HCT116 (cell line): ENCODE data around the gene RFLNA. TPM values are rescaled to one million over a fixed set of nuclear protein-coding genes. Genes with fewer than 3 reads are reported as not detected.

Source experiments
- ATAC-seq: fragments of 200-7000 bp; cut with Tn5 transposase; 2 replicates; pipeline ENCODE4 v1.9.1; 2020; ENCODE audit warnings: mild to moderate bottlenecking, moderate library complexity
- BruUV-seq: library from RNA; stranded (reverse); fragments of 400-500 nt; replicated peaks from 2 replicates; lab custom pipeline; 2021; lab: Mats Ljungman, UMichigan
- CTCF ChIA-PET: fragments of 300-600 bp; sonication (Branson Sonifier 250); formaldehyde crosslinking; loops from one replicate; lab custom pipeline; 2021; ENCODE audit warnings: antibody characterized with exemption; lab: Charles Lee
- POLR2A ChIA-PET: fragments of 300-600, 350-600 bp; sonication (Branson Sonifier 250); formaldehyde crosslinking; loops from one replicate; lab custom pipeline; 2021; ENCODE audit warnings: antibody characterized with exemption; lab: Charles Lee
- RAD21 ChIA-PET, 2 experiments: fragments of 300-600 bp; sonication (Branson Sonifier 250); formaldehyde crosslinking; loops; one replicate each; lab custom pipeline; 2023; ENCODE audit warnings: low total read pairs in 2 of 2; ENCODE audit not compliant: uncharacterized antibody in 2 of 2, unreplicated experiment in 2 of 2, low non-redundant PET in 1 of 2; lab: Charles Lee
- DNase-seq: peaks from one replicate; pipeline ENCODE4 v3.0.0-alpha.2; 2010; ENCODE audit warnings: low read depth, low spot score
- H2AFZ ChIP-seq: fragments of 200-600 bp; shearing (Covaris generic), sonication (generic); 2 replicates; pipeline ENCODE4 v1.6.1; 2017; ENCODE audit warnings: low read depth, mixed run types, mixed read lengths, antibody characterized with exemption, low read length; ENCODE audit not compliant: poor library complexity, severe bottlenecking
- H3K27ac ChIP-seq: 2 replicates; pipeline ENCODE4 v1.5.1; 2012; ENCODE audit warnings: low read depth, low read length
- H3K27me3 ChIP-seq: fragments of 200-600 bp; sonication (generic); 2 replicates; pipeline ENCODE4 v1.6.1; 2016; ENCODE audit warnings: mixed run types, low read length, mixed read lengths; ENCODE audit not compliant: insufficient read depth
- H3K36me3 ChIP-seq, 2 experiments: fragments of 200-500 bp in 1 of 2; fragments of 200-600 bp in 1 of 2; sonication (Bioruptor generic) in 1 of 2; sonication (generic) in 1 of 2; 2 replicates each; pipeline versions ENCODE4 v1.5.1 to v1.6.1; 2014 to 2016; ENCODE audit warnings: low read length in 2 of 2, inconsistent platforms in 1 of 2, mixed read lengths in 1 of 2, mixed run types in 1 of 2; ENCODE audit not compliant: insufficient read depth in 2 of 2, control insufficient read depth in 1 of 2
- H3K4me1 ChIP-seq, 2 experiments: fragments of 200-600 bp in 1 of 2; sonication (generic) in 1 of 2; 2 replicates each; pipeline versions ENCODE4 v1.5.1 to v1.6.1; 2012 to 2017; ENCODE audit warnings: low read length in 2 of 2, inconsistent platforms in 1 of 2, mild to moderate bottlenecking in 1 of 2, mixed read lengths in 1 of 2, mixed run types in 1 of 2, moderate library complexity in 1 of 2; ENCODE audit not compliant: insufficient read depth in 2 of 2, control insufficient read depth in 1 of 2
- H3K4me2 ChIP-seq: fragments of 200-600 bp; sonication (generic); 2 replicates; pipeline ENCODE4 v1.6.1; 2017; ENCODE audit warnings: mixed run types, low read length, mixed read lengths
- H3K4me3 ChIP-seq, 2 experiments: fragments of 200-600 bp in 1 of 2; sonication (generic) in 1 of 2; replicated peaks in 1 of 2; 2 replicates each; pipeline ENCODE4 v1.5.1; 2011 to 2016; ENCODE audit warnings: low read length in 2 of 2, control low read depth in 1 of 2, low read depth in 1 of 2, mild to moderate bottlenecking in 1 of 2, mixed read lengths in 1 of 2, mixed run types in 1 of 2
- H3K79me2 ChIP-seq: fragments of 200-600 bp; sonication (generic); 2 replicates; pipeline ENCODE4 v1.6.1; 2017; ENCODE audit warnings: mild to moderate bottlenecking, mixed run types, low read length, moderate library complexity, mixed read lengths; ENCODE audit not compliant: insufficient read depth
- H3K9ac ChIP-seq: fragments of 200-600 bp; sonication (generic); 2 replicates; pipeline ENCODE4 v1.6.1; 2016; ENCODE audit warnings: low read length, mixed read lengths
- H3K9me2 ChIP-seq: fragments of 200-600 bp; sonication (generic), shearing (Covaris generic); 2 replicates; pipeline ENCODE4 v1.6.1; 2017; ENCODE audit warnings: mixed run types, mild to moderate bottlenecking, moderate library complexity; ENCODE audit not compliant: insufficient read depth
- H3K9me3 ChIP-seq, 2 experiments: fragments of 200-500 bp in 1 of 2; fragments of 200-600 bp in 1 of 2; sonication (Bioruptor generic) in 1 of 2; sonication (generic) in 1 of 2; 2 replicates each; pipeline ENCODE4 v1.6.1; 2014 to 2017; ENCODE audit warnings: low read length in 2 of 2, mixed read lengths in 2 of 2, inconsistent platforms in 1 of 2, low read depth in 1 of 2, mild to moderate bottlenecking in 1 of 2, mixed run types in 1 of 2, moderate library complexity in 1 of 2; ENCODE audit not compliant: control insufficient read depth in 1 of 2, insufficient read depth in 1 of 2
- H4K20me1 ChIP-seq: fragments of 200-600 bp; sonication (generic), shearing (Covaris generic); 2 replicates; pipeline ENCODE4 v1.6.1; 2017; ENCODE audit warnings: mixed run types, mild to moderate bottlenecking, moderate library complexity; ENCODE audit not compliant: insufficient read depth
- CBX3 ChIP-seq: IDR thresholded peaks from 2 replicates; pipeline ENCODE4 v1.6.1; 2012; ENCODE audit warnings: low read depth
- CEBPB ChIP-seq: IDR thresholded peaks from 2 replicates; pipeline ENCODE4 v1.6.1; 2012; ENCODE audit warnings: low read depth
- EGR1 ChIP-seq: IDR thresholded peaks from 2 replicates; pipeline ENCODE4 v1.6.1; 2012; ENCODE audit warnings: low read depth
- ELF1 ChIP-seq: IDR thresholded peaks from 2 replicates; pipeline ENCODE4 v1.6.1; 2012; ENCODE audit warnings: low read depth, borderline replicate concordance
- RAD21 ChIP-seq: IDR thresholded peaks from 2 replicates; pipeline ENCODE4 v1.6.1; 2012; ENCODE audit warnings: low read depth, mild to moderate bottlenecking
- SIN3A ChIP-seq: IDR thresholded peaks from 2 replicates; pipeline ENCODE4 v1.6.1; 2012; ENCODE audit warnings: low read depth
- SP1 ChIP-seq: IDR thresholded peaks from 2 replicates; pipeline ENCODE4 v1.6.1; 2012; ENCODE audit warnings: low read depth
- TCF7L2 ChIP-seq: IDR thresholded peaks from 2 replicates; pipeline ENCODE4 v1.7.0; 2011; ENCODE audit warnings: borderline replicate concordance, inconsistent platforms; ENCODE audit not compliant: insufficient read depth, insufficient read length; ENCODE audit errors: extremely low read depth
- YY1 ChIP-seq: IDR thresholded peaks from 2 replicates; pipeline ENCODE4 v1.6.1; 2011; ENCODE audit warnings: low read length, low read depth, moderate library complexity, mild to moderate bottlenecking; ENCODE audit not compliant: insufficient replicate concordance; ENCODE audit errors: extremely low read depth
- intact Hi-C: fragments of 100-400 bp; cut with micrococcal nuclease; formaldehyde crosslinking; loops from 2 replicates; pipeline ENCODE4 v1.10.0; 2022
- total RNA-seq: library from RNA; stranded (reverse); gene quantifications from one replicate; pipeline ENCODE4 v1.2.1, GENCODE V29; 2021; ENCODE audit not compliant: unreplicated experiment
- TF ChIP-seq, protein P1 (sequence below): IDR thresholded peaks from 2 replicates; pipeline ENCODE4 v1.6.1; 2012; ENCODE audit warnings: low read depth
- TF ChIP-seq, protein P2 (sequence below): IDR thresholded peaks from 2 replicates; pipeline ENCODE4 v1.6.1; 2012

Gene RFLNA
- total RNA-seq, 1 experiment from 2014 or later = not detected

DNA sequence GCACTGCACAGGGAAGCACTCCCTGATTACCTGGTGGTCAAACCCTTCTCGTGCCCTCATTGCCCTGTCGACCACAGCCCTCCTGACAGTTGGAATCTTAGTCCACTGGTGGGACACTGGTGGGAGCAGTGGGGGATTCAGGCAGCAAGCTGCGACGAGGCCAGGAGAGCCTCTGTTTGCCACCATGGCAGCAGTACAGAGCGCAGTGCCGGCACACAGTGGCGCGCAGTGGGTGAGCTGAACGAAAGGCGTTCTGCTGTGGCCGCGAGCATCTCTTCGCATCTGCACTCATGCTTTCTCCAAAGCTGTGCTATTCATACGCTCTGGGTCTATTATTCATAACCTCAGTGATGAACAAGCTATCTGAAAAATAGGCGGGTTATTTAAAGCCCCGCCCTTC is 14.3 kb downstream of the RFLNA start:
- intact Hi-C loops = no loop called here
- no peak for ATAC-seq
- Histone ChIP-seq H3K9ac (no peak overlapping the region), H2AFZ (no peak overlapping the region), H3K4me2 (no peak overlapping the region), H3K9me3 (no peaks in the 10 kb centered on the region), H3K36me3 (no peaks in the 10 kb centered on the region), H3K9me2 (no peaks in the 10 kb centered on the region), H3K27ac (no peak overlapping the region), H3K79me2 (no peaks in the 10 kb centered on the region), H3K27me3 (no peaks in the 10 kb centered on the region), H4K20me1 (no peaks in the 10 kb centered on the region), H3K4me1 (no peaks in the 10 kb centered on the region), H3K4me3 (no peak overlapping the region)
- CTCF ChIA-PET = interaction anchor here (0.7 kb wide), 1 partner anchor 253 kb away, joined by 5 read pairs; no protein-coding TSS in a partner anchor
- TF ChIP-seq, protein P1, sequence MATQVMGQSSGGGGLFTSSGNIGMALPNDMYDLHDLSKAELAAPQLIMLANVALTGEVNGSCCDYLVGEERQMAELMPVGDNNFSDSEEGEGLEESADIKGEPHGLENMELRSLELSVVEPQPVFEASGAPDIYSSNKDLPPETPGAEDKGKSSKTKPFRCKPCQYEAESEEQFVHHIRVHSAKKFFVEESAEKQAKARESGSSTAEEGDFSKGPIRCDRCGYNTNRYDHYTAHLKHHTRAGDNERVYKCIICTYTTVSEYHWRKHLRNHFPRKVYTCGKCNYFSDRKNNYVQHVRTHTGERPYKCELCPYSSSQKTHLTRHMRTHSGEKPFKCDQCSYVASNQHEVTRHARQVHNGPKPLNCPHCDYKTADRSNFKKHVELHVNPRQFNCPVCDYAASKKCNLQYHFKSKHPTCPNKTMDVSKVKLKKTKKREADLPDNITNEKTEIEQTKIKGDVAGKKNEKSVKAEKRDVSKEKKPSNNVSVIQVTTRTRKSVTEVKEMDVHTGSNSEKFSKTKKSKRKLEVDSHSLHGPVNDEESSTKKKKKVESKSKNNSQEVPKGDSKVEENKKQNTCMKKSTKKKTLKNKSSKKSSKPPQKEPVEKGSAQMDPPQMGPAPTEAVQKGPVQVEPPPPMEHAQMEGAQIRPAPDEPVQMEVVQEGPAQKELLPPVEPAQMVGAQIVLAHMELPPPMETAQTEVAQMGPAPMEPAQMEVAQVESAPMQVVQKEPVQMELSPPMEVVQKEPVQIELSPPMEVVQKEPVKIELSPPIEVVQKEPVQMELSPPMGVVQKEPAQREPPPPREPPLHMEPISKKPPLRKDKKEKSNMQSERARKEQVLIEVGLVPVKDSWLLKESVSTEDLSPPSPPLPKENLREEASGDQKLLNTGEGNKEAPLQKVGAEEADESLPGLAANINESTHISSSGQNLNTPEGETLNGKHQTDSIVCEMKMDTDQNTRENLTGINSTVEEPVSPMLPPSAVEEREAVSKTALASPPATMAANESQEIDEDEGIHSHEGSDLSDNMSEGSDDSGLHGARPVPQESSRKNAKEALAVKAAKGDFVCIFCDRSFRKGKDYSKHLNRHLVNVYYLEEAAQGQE = no peak
- TF ChIP-seq CBX3 = no peak
- TF ChIP-seq CEBPB = no peak
- no peak for TF ChIP-seq RAD21
- no peak for TF ChIP-seq SP1
- TF ChIP-seq, protein P2, sequence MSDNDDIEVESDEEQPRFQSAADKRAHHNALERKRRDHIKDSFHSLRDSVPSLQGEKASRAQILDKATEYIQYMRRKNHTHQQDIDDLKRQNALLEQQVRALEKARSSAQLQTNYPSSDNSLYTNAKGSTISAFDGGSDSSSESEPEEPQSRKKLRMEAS = no peak
- no peak for TF ChIP-seq YY1
- TF ChIP-seq EGR1 = no peak
- no peak for TF ChIP-seq ELF1
- TF ChIP-seq SIN3A = no peak
- TF ChIP-seq TCF7L2 = no peak
- BruUV-seq = no TSS peak
- RAD21 ChIA-PET = no interaction called here
- no peak for DNase-seq
- POLR2A ChIA-PET = no interaction called here
